Measurements from ENCODE around the gene KCNIP3.

Gene KCNIP3

GRCh38 chr2:95381212-95382191 is 84.4 kb downstream of the KCNIP3 start:
- Histone ChIP-seq H3K36me3 (replicated peaks) (no peaks in the 10 kb centered on the region), H3K9me3 (no peaks in the 10 kb centered on the region), H3K4me3 (no peak overlapping the region), H3K4me1 (no peaks in the 10 kb centered on the region), H3K27me3 (ENCODE audit: low read depth) (no peaks in the 10 kb centered on the region)
- in situ Hi-C loops (cut with MboI; ENCODE audit: low sequenced_read_pairs): no loop called here
- peak in 1 of 2 experiments; percentile 1 for DNase-seq (ENCODE audit: low spot score in 2 of 2)

- Histone ChIP-seq H3K36me3 (replicated peaks) (no peaks in the 10 kb centered on the region), H3K9me3 (no peaks in the 10 kb centered on the region)
- in situ Hi-C loops (cut with MboI; ENCODE audit: low sequenced_read_pairs): no loop called here
Measured at GRCh38 chr2:95382192-95382591, 85.0 kb downstream of the KCNIP3 start.

GRCh38 chr2:95382686-95383634 is 85.8 kb downstream of the KCNIP3 start:
- no peak for DNase-seq (ENCODE audit: low spot score in 2 of 2)
- Histone ChIP-seq H3K4me3 (no peak overlapping the region), H3K9me3 (no peaks in the 10 kb centered on the region), H3K4me1 (no peaks in the 10 kb centered on the region), H3K36me3 (replicated peaks) (no peaks in the 10 kb centered on the region), H3K27me3 (ENCODE audit: low read depth) (no peaks in the 10 kb centered on the region)
- in situ Hi-C loops (cut with MboI; ENCODE audit: low sequenced_read_pairs): no loop called here

More at GRCh38 chr2:95382192-95382591, 85.0 kb downstream of the KCNIP3 start:
- Histone ChIP-seq H3K4me3 (no peak overlapping the region), H3K27me3 (ENCODE audit: low read depth) (no peaks in the 10 kb centered on the region), H3K4me1 (no peaks in the 10 kb centered on the region)
- DNase-seq (ENCODE audit: low spot score in 2 of 2): no peak

GRCh38 chr2:95383635-95384027 is 86.5 kb downstream of the KCNIP3 start:
- Histone ChIP-seq H3K4me1 (no peaks in the 10 kb centered on the region), H3K27me3 (ENCODE audit: low read depth) (no peaks in the 10 kb centered on the region), H3K9me3 (no peaks in the 10 kb centered on the region), H3K36me3 (replicated peaks) (no peaks in the 10 kb centered on the region), H3K4me3 (no peak overlapping the region)
- in situ Hi-C loops (cut with MboI; ENCODE audit: low sequenced_read_pairs): no loop called here
- DNase-seq (ENCODE audit: low spot score in 2 of 2): no peak

- no peaks in the 10 kb centered on the region for H3K27me3 ChIP-seq (ENCODE audit: low read depth)
- H3K4me3 ChIP-seq: no peak overlapping the region
- no peaks in the 10 kb centered on the region for H3K36me3 ChIP-seq (replicated peaks)
- in situ Hi-C loops (cut with MboI; ENCODE audit: low sequenced_read_pairs): no loop called here
- DNase-seq (ENCODE audit: low spot score in 2 of 2): peak in 1 of 2 experiments; percentile 44
- no peaks in the 10 kb centered on the region for H3K4me1 ChIP-seq
- no peaks in the 10 kb centered on the region for H3K9me3 ChIP-seq
Measured at GRCh38 chr2:95384854-95385569, 87.9 kb downstream of the KCNIP3 start.

GRCh38 chr2:95385570-95385984 is 88.4 kb downstream of the KCNIP3 start:
- Histone ChIP-seq H3K4me3 (no peak overlapping the region), H3K4me1 (no peaks in the 10 kb centered on the region), H3K36me3 (replicated peaks) (no peaks in the 10 kb centered on the region), H3K27me3 (ENCODE audit: low read depth) (no peaks in the 10 kb centered on the region), H3K9me3 (no peaks in the 10 kb centered on the region)
- DNase-seq (ENCODE audit: low spot score in 2 of 2): no peak
- in situ Hi-C loops (cut with MboI; ENCODE audit: low sequenced_read_pairs): no loop called here

GRCh38 chr2:95386031-95386430 is 88.9 kb downstream of the KCNIP3 start:
- Histone ChIP-seq H3K36me3 (replicated peaks) (no peaks in the 10 kb centered on the region), H3K9me3 (no peaks in the 10 kb centered on the region), H3K4me1 (no peaks in the 10 kb centered on the region), H3K4me3 (no peak overlapping the region), H3K27me3 (ENCODE audit: low read depth) (no peaks in the 10 kb centered on the region)
- in situ Hi-C loops (cut with MboI; ENCODE audit: low sequenced_read_pairs): no loop called here
- DNase-seq (ENCODE audit: low spot score in 2 of 2): no peak

- Histone ChIP-seq H3K4me3 (no peak overlapping the region), H3K4me1 (no peaks in the 10 kb centered on the region), H3K27me3 (ENCODE audit: low read depth) (no peaks in the 10 kb centered on the region), H3K9me3 (no peaks in the 10 kb centered on the region), H3K36me3 (replicated peaks) (no peaks in the 10 kb centered on the region)
- DNase-seq (ENCODE audit: low spot score in 2 of 2): no peak
- in situ Hi-C loops (cut with MboI; ENCODE audit: low sequenced_read_pairs): no loop called here
Measured at GRCh38 chr2:95387358-95387757, 90.2 kb downstream of the KCNIP3 start.

- no peak for DNase-seq (ENCODE audit: low spot score in 2 of 2)
- in situ Hi-C loops (cut with MboI; ENCODE audit: low sequenced_read_pairs): no loop called here
- Histone ChIP-seq H3K4me1 (no peaks in the 10 kb centered on the region), H3K36me3 (replicated peaks) (no peaks in the 10 kb centered on the region), H3K9me3 (no peaks in the 10 kb centered on the region), H3K4me3 (no peak overlapping the region), H3K27me3 (ENCODE audit: low read depth) (no peaks in the 10 kb centered on the region)
Measured at GRCh38 chr2:95388091-95388692, 91.0 kb downstream of the KCNIP3 start.

- Histone ChIP-seq H3K4me3 (no peak overlapping the region), H3K4me1 (no peaks in the 10 kb centered on the region), H3K36me3 (replicated peaks) (no peaks in the 10 kb centered on the region), H3K27me3 (ENCODE audit: low read depth) (no peaks in the 10 kb centered on the region), H3K9me3 (no peaks in the 10 kb centered on the region)
- in situ Hi-C loops (cut with MboI; ENCODE audit: low sequenced_read_pairs): no loop called here
- no peak for DNase-seq (ENCODE audit: low spot score in 2 of 2)
Measured at GRCh38 chr2:95388856-95389244, 91.7 kb downstream of the KCNIP3 start.

- H3K27me3 ChIP-seq (ENCODE audit: low read depth): no peaks in the 10 kb centered on the region
- in situ Hi-C loops (cut with MboI; ENCODE audit: low sequenced_read_pairs): no loop called here
- no peaks in the 10 kb centered on the region for H3K4me1 ChIP-seq
- no peaks in the 10 kb centered on the region for H3K9me3 ChIP-seq
- H3K4me3 ChIP-seq: no peak overlapping the region
- no peaks in the 10 kb centered on the region for H3K36me3 ChIP-seq (replicated peaks)
- peak; percentile 63 to 75 for DNase-seq (ENCODE audit: low spot score in 2 of 2)
Measured at GRCh38 chr2:95389245-95390119, 92.3 kb downstream of the KCNIP3 start.

- in situ Hi-C loops (cut with MboI; ENCODE audit: low sequenced_read_pairs): no loop called here
- DNase-seq (ENCODE audit: low spot score in 2 of 2): no peak
- Histone ChIP-seq H3K27me3 (ENCODE audit: low read depth) (no peaks in the 10 kb centered on the region), H3K4me1 (no peaks in the 10 kb centered on the region), H3K36me3 (replicated peaks) (no peaks in the 10 kb centered on the region), H3K4me3 (no peak overlapping the region), H3K9me3 (no peaks in the 10 kb centered on the region)
Measured at GRCh38 chr2:95390272-95390880, 93.2 kb downstream of the KCNIP3 start.
